ENCODE results near the gene PLSCR3.
A peak's percentile ranks its signal among the peaks of the same experiment; 100 is the strongest.
"Not testable (repeated sequence)": the region's sequence is repeated elsewhere in the genome, so short reads cannot be mapped to it uniquely, and the experiment has no call there.

Gene PLSCR3

GRCh38 chr17:7380855-7381683, 13.3 kb downstream of the PLSCR3 start, which contains the start of gene TNK1:
Gene TNK1, plus strand, starts transcription at chr17:7381089. Its CDS starts 1,838 bp downstream, at chr17:7382927.
- DNase-seq (ENCODE audit: low read depth in 3 of 3), result no peak

- no peak for DNase-seq (ENCODE audit: low read depth in 3 of 3)
Measured at GRCh38 chr17:7380321-7380720, 14.0 kb downstream of the PLSCR3 start.

- no peak for DNase-seq (ENCODE audit: low read depth in 3 of 3)
Measured at GRCh38 chr17:7379134-7379533, 15.2 kb downstream of the PLSCR3 start.

- no peak for DNase-seq (ENCODE audit: low read depth in 3 of 3)
Measured at GRCh38 chr17:7374353-7374752, 20.0 kb downstream of the PLSCR3 start.

GRCh38 chr17:7370853-7371252, 23.5 kb downstream of the PLSCR3 start:
- DNase-seq (ENCODE audit: low read depth in 3 of 3), result no peak

GRCh38 chr17:7369825-7370224, 24.5 kb downstream of the PLSCR3 start:
- DNase-seq (ENCODE audit: low read depth in 3 of 3), result no peak

- DNase-seq (ENCODE audit: low read depth in 3 of 3), result not testable (repeated sequence)
Measured at GRCh38 chr17:7368599-7368994, 25.7 kb downstream of the PLSCR3 start.

GRCh38 chr17:7367918-7368598, 26.3 kb downstream of the PLSCR3 start:
- DNase-seq (ENCODE audit: low read depth in 3 of 3), result no peak

GRCh38 chr17:7367083-7367482, 27.2 kb downstream of the PLSCR3 start:
- DNase-seq (ENCODE audit: low read depth in 3 of 3), result no peak

- DNase-seq (ENCODE audit: low read depth in 3 of 3), result not testable (repeated sequence)
Measured at GRCh38 chr17:7365963-7366362, 28.4 kb downstream of the PLSCR3 start.

- no peak for DNase-seq (ENCODE audit: low read depth in 3 of 3)
Measured at GRCh38 chr17:7363311-7363710, 31.0 kb downstream of the PLSCR3 start.

- DNase-seq (ENCODE audit: low read depth in 3 of 3), result no peak
Measured at GRCh38 chr17:7361906-7362305, 32.4 kb downstream of the PLSCR3 start.

GRCh38 chr17:7357381-7357780, 36.9 kb downstream of the PLSCR3 start:
- DNase-seq (ENCODE audit: low read depth in 3 of 3), result no peak

GRCh38 chr17:7356756-7357155, 37.6 kb downstream of the PLSCR3 start:
- DNase-seq (ENCODE audit: low read depth in 3 of 3), result no peak

GRCh38 chr17:7356072-7356549, 38.2 kb downstream of the PLSCR3 start:
- DNase-seq (ENCODE audit: low read depth in 3 of 3), result peak; percentile 76 to 83 (median 78)

- DNase-seq (ENCODE audit: low read depth in 3 of 3), result no peak
Measured at GRCh38 chr17:7355573-7355972, 38.8 kb downstream of the PLSCR3 start.

- no peak for DNase-seq (ENCODE audit: low read depth in 3 of 3)
Measured at GRCh38 chr17:7355053-7355452, 39.3 kb downstream of the PLSCR3 start, which contains the start of gene TMEM95. Gene TMEM95, plus strand, starts transcription at chr17:7355156. Its CDS starts 49 bp downstream, at chr17:7355205.

GRCh38 chr17:7354262-7354843, 40.0 kb downstream of the PLSCR3 start:
- peak in 2 of 3 donors; percentile 28 to 40 for DNase-seq (ENCODE audit: low read depth in 3 of 3)

- DNase-seq (ENCODE audit: low read depth in 3 of 3), result no peak
Measured at GRCh38 chr17:7352910-7353635, 41.3 kb downstream of the PLSCR3 start.

GRCh38 chr17:7352503-7352889, 41.8 kb downstream of the PLSCR3 start:
- DNase-seq (ENCODE audit: low read depth in 3 of 3), result no peak

- peak; percentile 59 to 72 (median 59) for DNase-seq (ENCODE audit: low read depth in 3 of 3)
Measured at GRCh38 chr17:7351665-7352502, 42.4 kb downstream of the PLSCR3 start, which contains the start of gene KCTD11. Gene KCTD11, plus strand, starts transcription at chr17:7352162.
